ENCODE data around the gene CACNA1H. TPM values are rescaled to one million over a fixed set of nuclear protein-coding genes. Genes with fewer than 3 reads are reported as not detected.
"Not testable (repeated sequence)": the region's sequence is repeated elsewhere in the genome, so short reads cannot be mapped to it uniquely, and the experiment has no call there.

The CACNA1H gene
- total and polyA plus RNA-seq, 3 donors from 2014 or later = 41.1 to 69.0 (median 55.9) TPM

GRCh38 chr16:1232049-1232748 is 79.3 kb downstream of the CACNA1H start:
- H3K4me1 ChIP-seq; H3K9me3 ChIP-seq; H3K36me3 ChIP-seq (ENCODE audit: low read depth, missing control alignments); H3K4me3 ChIP-seq; DNase-seq; H3K27ac ChIP-seq; intact Hi-C loops (cut with DNase I; ENCODE audit: low total_unique reads); H3K27me3 ChIP-seq: not testable (repeated sequence)
- no CpG with 5 or more reads among the region's 47 CpGs for WGBS, 2 donors

- H3K27ac ChIP-seq; H3K9me3 ChIP-seq; H3K36me3 ChIP-seq (ENCODE audit: low read depth, missing control alignments); H3K4me3 ChIP-seq; H3K4me1 ChIP-seq; DNase-seq; intact Hi-C loops (cut with DNase I; ENCODE audit: low total_unique reads); H3K27me3 ChIP-seq: not testable (repeated sequence)
- WGBS, 2 donors = no CpG with 5 or more reads among the region's 29 CpGs
Measured at GRCh38 chr16:1236659-1237058, 83.8 kb downstream of the CACNA1H start.

GRCh38 chr16:1237990-1238389 is 85.1 kb downstream of the CACNA1H start:
- Histone ChIP-seq H3K36me3 (ENCODE audit: low read depth, missing control alignments) (no peaks in the 10 kb centered on the region), H3K9me3 (no peaks in the 10 kb centered on the region), H3K27ac (no peak overlapping the region), H3K4me3 (no peak overlapping the region), H3K27me3 (no peaks in the 10 kb centered on the region), H3K4me1 (no peaks in the 10 kb centered on the region)
- intact Hi-C loops (cut with DNase I; ENCODE audit: low total_unique reads) = no loop called here
- no peak for DNase-seq
- TF ChIP-seq CTCF (IDR thresholded peaks at IDR 0.05) = no peak
- no peak for TF ChIP-seq POLR2A (IDR thresholded peaks at IDR 0.05)
- 38 to 68% methylated on average over 9 of the region's 9 CpGs for WGBS, 2 donors

GRCh38 chr16:1238909-1239308 is 86.0 kb downstream of the CACNA1H start:
- WGBS, 2 donors = 11 to 38% methylated on average over 6 to 21 of the region's 23 CpGs
- DNase-seq; intact Hi-C loops (cut with DNase I; ENCODE audit: low total_unique reads); H3K27me3 ChIP-seq; H3K27ac ChIP-seq; H3K36me3 ChIP-seq (ENCODE audit: low read depth, missing control alignments); H3K4me1 ChIP-seq; H3K4me3 ChIP-seq; H3K9me3 ChIP-seq: not testable (repeated sequence)

GRCh38 chr16:1239575-1239974 is 86.7 kb downstream of the CACNA1H start:
- DNase-seq; H3K27me3 ChIP-seq; intact Hi-C loops (cut with DNase I; ENCODE audit: low total_unique reads): not testable (repeated sequence)

GRCh38 chr16:1240436-1240835 is 87.5 kb downstream of the CACNA1H start, which contains the start of gene TPSAB1:
Gene TPSAB1 (plus strand): TSS chr16:1240705. CDS start chr16:1240939, 234 bp downstream.
- H3K9me3 ChIP-seq; H3K27me3 ChIP-seq; H3K4me3 ChIP-seq; H3K4me1 ChIP-seq; DNase-seq; H3K36me3 ChIP-seq (ENCODE audit: low read depth, missing control alignments); H3K27ac ChIP-seq; intact Hi-C loops (cut with DNase I; ENCODE audit: low total_unique reads): not testable (repeated sequence)
- 46% methylated on average over 8 of the region's 12 CpGs; no CpG with 5 or more reads in 1 of the 2 donors for WGBS, 2 donors

More at GRCh38 chr16:1239575-1239974, 86.7 kb downstream of the CACNA1H start:
- H3K36me3 ChIP-seq (ENCODE audit: low read depth, missing control alignments); H3K27ac ChIP-seq; H3K9me3 ChIP-seq; H3K4me1 ChIP-seq; H3K4me3 ChIP-seq: not testable (repeated sequence)
- WGBS, 2 donors = 76 to 81% methylated on average over 6 to 8 of the region's 9 CpGs

- H3K4me3 ChIP-seq; H3K27ac ChIP-seq; H3K9me3 ChIP-seq; intact Hi-C loops (cut with DNase I; ENCODE audit: low total_unique reads); H3K4me1 ChIP-seq; H3K27me3 ChIP-seq; DNase-seq; H3K36me3 ChIP-seq (ENCODE audit: low read depth, missing control alignments): not testable (repeated sequence)
- 100% methylated on average over 6 of the region's 15 CpGs; no CpG with 5 or more reads in 1 of the 2 donors for WGBS, 2 donors
Measured at GRCh38 chr16:1241081-1241480, 88.2 kb downstream of the CACNA1H start.

GRCh38 chr16:1243363-1243762 is 90.5 kb downstream of the CACNA1H start:
- DNase-seq; H3K36me3 ChIP-seq (ENCODE audit: low read depth, missing control alignments); H3K4me3 ChIP-seq; H3K27ac ChIP-seq; intact Hi-C loops (cut with DNase I; ENCODE audit: low total_unique reads); H3K27me3 ChIP-seq; H3K9me3 ChIP-seq; H3K4me1 ChIP-seq: not testable (repeated sequence)
- WGBS, 2 donors = 77 to 80% methylated on average over 5 to 7 of the region's 11 CpGs

- H3K4me1 ChIP-seq; H3K4me3 ChIP-seq; H3K9me3 ChIP-seq; H3K27ac ChIP-seq; intact Hi-C loops (cut with DNase I; ENCODE audit: low total_unique reads); H3K36me3 ChIP-seq (ENCODE audit: low read depth, missing control alignments); DNase-seq; H3K27me3 ChIP-seq: not testable (repeated sequence)
- 78% methylated on average over 10 to 21 of the region's 32 CpGs for WGBS, 2 donors
Measured at GRCh38 chr16:1243907-1244850, 91.3 kb downstream of the CACNA1H start.

Measured in testis (tissue), 3 donors.